ENCODE measurements around the gene UFSP2.

- TF ChIP-seq CTCF (optimal IDR thresholded peaks at IDR 0.05 in 1 of 3, IDR thresholded peaks at IDR 0.05 in 1 of 3, conservative IDR thresholded peaks at IDR 0.05 in 1 of 3; ENCODE audit: extremely low read depth in 1 of 3, insufficient read depth in 2 of 3, low read length in 3 of 3) (no peak), EZH2 (IDR thresholded peaks at IDR 0.05; ENCODE audit: low read length) (no peak)
These were observed 9.7 kb upstream of the UFSP2 start for GRCh38 chr4:185435466-185435865.

Measured in keratinocyte (primary cell).